Chondrocyte (in vitro differentiated cells): ENCODE data around the gene ATP23. TPM values are rescaled to one million over a fixed set of nuclear protein-coding genes. Genes with fewer than 3 reads are reported as not detected.

ENCODE experiments used
- DNase-seq: peaks from one replicate; pipeline ENCODE4 v3.0.0; 2021; ENCODE audit warnings: mixed read lengths, low spot score
- H3K27ac Mint-ChIP-seq: one replicate; pipeline ENCODE4 v1.8.0; 2021; ENCODE audit warnings: mild to moderate bottlenecking, moderate library complexity, mixed read lengths; ENCODE audit not compliant: unreplicated experiment
- H3K27me3 Mint-ChIP-seq: 2 replicates; pipeline ENCODE4 v1.8.0; 2021; ENCODE audit warnings: low read depth, mixed read lengths
- H3K36me3 Mint-ChIP-seq: 2 replicates; pipeline ENCODE4 v1.8.0; 2021; ENCODE audit warnings: low read depth, mixed read lengths
- H3K4me1 Mint-ChIP-seq: 2 replicates; pipeline ENCODE4 v1.8.0; 2021; ENCODE audit warnings: low read depth, mild to moderate bottlenecking, mixed read lengths
- H3K4me3 Mint-ChIP-seq: one replicate; pipeline ENCODE4 v1.8.0; 2021; ENCODE audit warnings: mild to moderate bottlenecking, moderate library complexity, mixed read lengths; ENCODE audit not compliant: unreplicated experiment
- H3K9me3 Mint-ChIP-seq: 2 replicates; pipeline ENCODE4 v1.8.0; 2021; ENCODE audit warnings: low read depth, mixed read lengths
- CTCF ChIP-seq: fragments of 200-600 bp; sonication (generic); IDR thresholded peaks from 2 replicates; pipeline ENCODE4 v1.5.0; 2021; ENCODE audit warnings: antibody characterized with exemption, mild to moderate bottlenecking, moderate library complexity
- long read RNA-seq: library from polyadenylated mRNA; stranded (forward); transcript quantifications from one replicate; pipeline ENCODE4 v2.0.0, GENCODE V29; 2021
- total RNA-seq: library from RNA; stranded (reverse); gene quantifications from 3 replicates; pipeline ENCODE4 v1.2.1, GENCODE V29; 2021

Gene ATP23, protein sequence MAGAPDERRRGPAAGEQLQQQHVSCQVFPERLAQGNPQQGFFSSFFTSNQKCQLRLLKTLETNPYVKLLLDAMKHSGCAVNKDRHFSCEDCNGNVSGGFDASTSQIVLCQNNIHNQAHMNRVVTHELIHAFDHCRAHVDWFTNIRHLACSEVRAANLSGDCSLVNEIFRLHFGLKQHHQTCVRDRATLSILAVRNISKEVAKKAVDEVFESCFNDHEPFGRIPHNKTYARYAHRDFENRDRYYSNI
- total RNA-seq, result 2.3 to 5.3 TPM (median 3.6 TPM) in 3 replicates
- long read RNA-seq, partial matches to known transcripts, result 0 of 3 reads
- long read RNA-seq, other reads (novel, unspliced or antisense), result 1 of 3 reads

DNA sequence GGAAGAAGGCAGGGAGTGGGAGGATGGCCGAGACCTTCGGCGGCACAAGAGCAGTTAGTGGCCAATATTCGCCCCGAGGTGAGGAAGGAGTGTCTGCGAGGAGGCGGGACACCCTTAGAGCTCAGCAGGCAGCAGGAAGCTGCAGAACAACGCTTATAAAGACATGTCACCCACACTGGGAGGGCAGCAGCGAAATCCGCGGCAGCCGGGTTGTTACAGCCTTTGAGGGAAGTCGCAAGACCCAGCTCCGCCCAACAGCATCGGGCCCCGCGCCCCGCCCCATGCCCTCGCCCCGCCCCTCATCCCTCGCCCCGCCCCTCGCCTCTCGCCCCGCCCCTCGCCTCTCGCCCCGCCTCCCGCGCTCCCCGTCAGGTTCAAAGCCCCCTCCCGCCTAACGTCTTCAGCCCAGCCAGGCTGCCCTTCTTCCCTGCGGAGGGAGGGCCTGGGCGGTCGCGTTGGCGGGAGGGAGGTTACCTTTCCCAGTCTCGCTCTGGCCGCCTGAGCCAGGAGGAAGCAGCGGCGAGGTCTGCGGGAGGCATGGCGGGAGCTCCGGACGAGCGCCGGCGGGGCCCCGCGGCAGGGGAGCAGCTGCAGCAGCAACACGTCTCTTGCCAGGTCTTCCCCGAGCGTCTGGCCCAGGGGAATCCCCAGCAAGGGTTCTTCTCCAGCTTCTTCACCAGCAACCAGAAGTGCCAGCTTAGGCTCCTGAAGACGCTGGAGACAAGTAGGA, at the start of gene ATP23:
Gene ATP23 (plus strand): TSS at position 403 of the 730 bp plus-strand sequence. CDS start 135 bp downstream, at position 538.
- Mint-ChIP-seq H3K27ac (peak within 1 kb of the TSS; percentile 91), H3K9me3 (no peaks in the 10 kb centered on the region), H3K36me3 (no peaks in the 10 kb centered on the region), H3K27me3 (no peaks in the 10 kb centered on the region), H3K4me3 (peak within 1 kb of the TSS; percentile 88), H3K4me1 (peaks cover 24% of the 10 kb centered on the region)
- TF ChIP-seq CTCF, result no peak
- DNase-seq, result peak; percentile 94

GRCh38 chr12:57892232-57892972, 49.0 kb upstream of the ATP23 start:
- no peak for DNase-seq
- Mint-ChIP-seq H3K27ac (peak overlapping the region; percentile 72), H3K9me3 (no peaks in the 10 kb centered on the region), H3K36me3 (no peaks in the 10 kb centered on the region), H3K4me1 (peaks cover 89% of the 10 kb centered on the region), H3K27me3 (no peaks in the 10 kb centered on the region), H3K4me3 (no peak overlapping the region)
- no peak for TF ChIP-seq CTCF

GRCh38 chr12:57893431-57894353, 47.7 kb upstream of the ATP23 start:
- TF ChIP-seq CTCF, result peak; percentile 42
- Mint-ChIP-seq H3K4me1 (peaks cover 89% of the 10 kb centered on the region), H3K9me3 (no peaks in the 10 kb centered on the region)

GRCh38 chr12:57894399-57895292, 46.7 kb upstream of the ATP23 start:
- peak overlapping the region; percentile 50 for H3K4me3 Mint-ChIP-seq
- no peak for TF ChIP-seq CTCF
- no peaks in the 10 kb centered on the region for H3K27me3 Mint-ChIP-seq
- no peak for DNase-seq
- H3K36me3 Mint-ChIP-seq, result no peaks in the 10 kb centered on the region
- H3K27ac Mint-ChIP-seq, result peak overlapping the region; percentile 99
- H3K4me1 Mint-ChIP-seq, result peaks cover 88% of the 10 kb centered on the region
- no peaks in the 10 kb centered on the region for H3K9me3 Mint-ChIP-seq

More at GRCh38 chr12:57893431-57894353, 47.7 kb upstream of the ATP23 start:
- Mint-ChIP-seq H3K36me3 (no peaks in the 10 kb centered on the region), H3K27ac (peak overlapping the region; percentile 99), H3K4me3 (peak overlapping the region; percentile 50), H3K27me3 (no peaks in the 10 kb centered on the region)
- DNase-seq, result no peak
